Smooth muscle cell (in vitro differentiated cells): ENCODE results near the gene HS6ST1. TPM values are rescaled to one million over a fixed set of nuclear protein-coding genes. Genes with fewer than 3 reads are reported as not detected.

Source experiments
- DNase-seq: peaks from one replicate; lab custom pipeline; 2025; ENCODE audit not compliant: unreplicated experiment; lab: John Stamatoyannopoulos, UW
- H2AFZ ChIP-seq: fragments of 200-600 bp; sonication (generic); 2 replicates; pipeline ENCODE4 v1.6.0; 2016; ENCODE audit warnings: antibody characterized with exemption, low read depth, mild to moderate bottlenecking
- H3F3A ChIP-seq: fragments of 200-600 bp; sonication (generic); 2 replicates; pipeline ENCODE4 v1.6.0; 2017; ENCODE audit warnings: antibody characterized with exemption, low read depth
- H3K27ac ChIP-seq: fragments of 200-600 bp; sonication (generic); 2 replicates; pipeline ENCODE4 v1.5.1; 2016; ENCODE audit warnings: low read depth, mild to moderate bottlenecking
- H3K27me3 ChIP-seq: fragments of 200-600 bp; sonication (generic); 2 replicates; pipeline ENCODE4 v1.6.1; 2016; ENCODE audit warnings: low read depth, mild to moderate bottlenecking
- H3K36me3 ChIP-seq: fragments of 200-600 bp; sonication (generic); 2 replicates; pipeline ENCODE4 v1.5.1; 2016; ENCODE audit warnings: low read depth
- H3K4me1 ChIP-seq: fragments of 200-600 bp; sonication (generic); 2 replicates; pipeline ENCODE4 v1.5.1; 2016; ENCODE audit warnings: low read depth
- H3K4me2 ChIP-seq: fragments of 200-600 bp; sonication (generic); 2 replicates; pipeline ENCODE4 v1.6.0; 2016; ENCODE audit warnings: mild to moderate bottlenecking
- H3K4me3 ChIP-seq: fragments of 200-600 bp; sonication (generic); 2 replicates; pipeline ENCODE4 v1.5.1; 2016; ENCODE audit warnings: mild to moderate bottlenecking
- H3K79me2 ChIP-seq: fragments of 200-600 bp; sonication (generic); 2 replicates; pipeline ENCODE4 v1.6.0; 2016; ENCODE audit warnings: low read depth, mild to moderate bottlenecking
- H3K9ac ChIP-seq: fragments of 200-600 bp; sonication (generic); 2 replicates; pipeline ENCODE4 v1.6.0; 2016; ENCODE audit warnings: low read depth
- H3K9me3 ChIP-seq: fragments of 200-600 bp; sonication (generic); replicated peaks from 2 replicates; pipeline ENCODE4 v1.5.1; 2016; ENCODE audit warnings: low read depth
- H4K20me1 ChIP-seq: fragments of 200-600 bp; sonication (generic); 2 replicates; pipeline ENCODE4 v1.6.0; 2016; ENCODE audit warnings: low read depth
- CTCF ChIP-seq: fragments of 200-600 bp; sonication (generic); IDR thresholded peaks from 2 replicates; pipeline ENCODE4 v1.5.1; 2017; ENCODE audit warnings: borderline replicate concordance, mild to moderate bottlenecking, antibody characterized with exemption; ENCODE audit not compliant: insufficient read depth, poor library complexity, severe bottlenecking
- WGBS: methylation state at CpG from one replicate; pipeline ENCODE4 v1.1.7; 2016; ENCODE audit warnings: low lambda C conversion rate; 5-methylcytosine and 5-hydroxymethylcytosine counted together
- polyA plus RNA-seq: library from polyadenylated mRNA; unstranded; fragments of >200 nt; fragmentation: Nextera tagmentation; extraction: Ambion mirVana; gene quantifications from 2 replicates; pipeline ENCODE4 v1.2.1, GENCODE V29; 2016
- total RNA-seq: library from RNA; depleted of rRNA; stranded (reverse); fragments of >200 nt; gene quantifications from 2 replicates; pipeline ENCODE4 v1.2.3, GENCODE V29; 2014

Gene HS6ST1
- total and polyA plus RNA-seq, 2 experiments from 2014 or later: 9.3 to 13.0 TPM

- Histone ChIP-seq H4K20me1 (no peaks in the 10 kb centered on the region), H3K9me3 (no peaks in the 10 kb centered on the region), H3K4me3 (no peak overlapping the region), H2AFZ (no peak overlapping the region), H3K4me1 (no peaks in the 10 kb centered on the region), H3K36me3 (no peaks in the 10 kb centered on the region), H3K27ac (no peak overlapping the region), H3K9ac (no peak overlapping the region), H3K4me2 (no peak overlapping the region), H3K27me3 (no peaks in the 10 kb centered on the region), H3K79me2 (no peaks in the 10 kb centered on the region), H3F3A (no peaks in the 10 kb centered on the region)
- no peak for TF ChIP-seq CTCF
- WGBS: 92% methylated on average over 1 of the region's 1 CpG
- DNase-seq: no peak
These were observed 24.8 kb upstream of the HS6ST1 start for GRCh38 chr2:128343459-128343858.

GRCh38 chr2:128342550-128342949 is 23.9 kb upstream of the HS6ST1 start:
- no peak overlapping the region for H3K4me3 ChIP-seq
- H3F3A ChIP-seq: no peaks in the 10 kb centered on the region
- no peaks in the 10 kb centered on the region for H3K4me1 ChIP-seq
- H3K79me2 ChIP-seq: no peaks in the 10 kb centered on the region
- no peak overlapping the region for H3K9ac ChIP-seq
- no peaks in the 10 kb centered on the region for H3K27me3 ChIP-seq
- H3K9me3 ChIP-seq: no peaks in the 10 kb centered on the region
- no peaks in the 10 kb centered on the region for H3K36me3 ChIP-seq
- no peak overlapping the region for H3K27ac ChIP-seq
- no peak for DNase-seq
- H4K20me1 ChIP-seq: no peaks in the 10 kb centered on the region
- H3K4me2 ChIP-seq: no peak overlapping the region
- no peak for TF ChIP-seq CTCF
- H2AFZ ChIP-seq: no peak overlapping the region
- 81% methylated on average over 3 of the region's 3 CpGs for WGBS

GRCh38 chr2:128341621-128342020 is 23.0 kb upstream of the HS6ST1 start:
- Histone ChIP-seq H3F3A (no peaks in the 10 kb centered on the region), H2AFZ (no peak overlapping the region), H3K79me2 (no peaks in the 10 kb centered on the region), H3K4me2 (no peak overlapping the region), H3K4me3 (no peak overlapping the region), H3K27ac (no peak overlapping the region), H3K9me3 (no peaks in the 10 kb centered on the region), H3K4me1 (no peaks in the 10 kb centered on the region), H3K9ac (no peak overlapping the region), H3K27me3 (no peaks in the 10 kb centered on the region), H3K36me3 (no peaks in the 10 kb centered on the region), H4K20me1 (no peaks in the 10 kb centered on the region)
- 79% methylated on average over 3 of the region's 3 CpGs for WGBS
- TF ChIP-seq CTCF: no peak
- no peak for DNase-seq

GRCh38 chr2:128332091-128332634 is 13.5 kb upstream of the HS6ST1 start:
- DNase-seq: no peak

More at GRCh38 chr2:128332091-128332634, 13.5 kb upstream of the HS6ST1 start:
- Histone ChIP-seq H3K4me3 (no peak overlapping the region), H3K27ac (no peak overlapping the region), H3K4me1 (no peaks in the 10 kb centered on the region), H3K4me2 (no peak overlapping the region), H3K9ac (no peak overlapping the region), H3K27me3 (no peaks in the 10 kb centered on the region), H3F3A (no peaks in the 10 kb centered on the region), H4K20me1 (no peaks in the 10 kb centered on the region), H2AFZ (no peak overlapping the region), H3K79me2 (no peaks in the 10 kb centered on the region), H3K36me3 (no peaks in the 10 kb centered on the region), H3K9me3 (peaks cover 25% of the 10 kb centered on the region)
- TF ChIP-seq CTCF: no peak
- 94% methylated on average over 2 of the region's 2 CpGs for WGBS
